ENCODE data around the gene STK38. TPM values are rescaled to one million over a fixed set of nuclear protein-coding genes. Genes with fewer than 3 reads are reported as not detected.

The STK38 gene
- total RNA-seq, 2 experiments from 2014 or later: 22.9 to 23.4 TPM

DNA sequence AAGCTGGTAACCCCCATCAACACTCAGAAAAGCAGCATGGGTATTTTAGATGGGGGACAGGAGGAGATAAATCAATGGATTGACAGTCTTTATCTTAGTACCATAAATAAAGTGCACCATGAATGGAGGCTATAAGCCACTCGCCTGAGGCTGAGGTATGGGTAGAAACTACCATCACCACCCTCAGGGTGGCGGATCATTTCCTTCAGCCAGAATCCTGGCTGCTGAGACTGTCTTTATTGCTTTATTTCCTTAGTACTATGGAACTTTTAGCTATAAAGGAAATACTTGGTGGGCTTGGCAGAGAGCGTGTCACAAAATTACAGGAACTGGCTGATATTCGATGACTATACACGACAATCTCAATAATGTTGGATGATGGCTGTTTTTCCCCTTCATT, 52.2 kb downstream of the STK38 start:
- Mint-ChIP-seq H3K36me3 (ENCODE audit: low read depth) (peaks cover 66% of the 10 kb centered on the region), H3K9me3 (no peaks in the 10 kb centered on the region), H3K4me3 (no peak overlapping the region), H3K27ac (peak overlapping the region; percentile 57), H3K27me3 (no peaks in the 10 kb centered on the region), H3K4me1 (ENCODE audit: low read depth) (peaks cover 19% of the 10 kb centered on the region)
- TF ChIP-seq, protein P1, sequence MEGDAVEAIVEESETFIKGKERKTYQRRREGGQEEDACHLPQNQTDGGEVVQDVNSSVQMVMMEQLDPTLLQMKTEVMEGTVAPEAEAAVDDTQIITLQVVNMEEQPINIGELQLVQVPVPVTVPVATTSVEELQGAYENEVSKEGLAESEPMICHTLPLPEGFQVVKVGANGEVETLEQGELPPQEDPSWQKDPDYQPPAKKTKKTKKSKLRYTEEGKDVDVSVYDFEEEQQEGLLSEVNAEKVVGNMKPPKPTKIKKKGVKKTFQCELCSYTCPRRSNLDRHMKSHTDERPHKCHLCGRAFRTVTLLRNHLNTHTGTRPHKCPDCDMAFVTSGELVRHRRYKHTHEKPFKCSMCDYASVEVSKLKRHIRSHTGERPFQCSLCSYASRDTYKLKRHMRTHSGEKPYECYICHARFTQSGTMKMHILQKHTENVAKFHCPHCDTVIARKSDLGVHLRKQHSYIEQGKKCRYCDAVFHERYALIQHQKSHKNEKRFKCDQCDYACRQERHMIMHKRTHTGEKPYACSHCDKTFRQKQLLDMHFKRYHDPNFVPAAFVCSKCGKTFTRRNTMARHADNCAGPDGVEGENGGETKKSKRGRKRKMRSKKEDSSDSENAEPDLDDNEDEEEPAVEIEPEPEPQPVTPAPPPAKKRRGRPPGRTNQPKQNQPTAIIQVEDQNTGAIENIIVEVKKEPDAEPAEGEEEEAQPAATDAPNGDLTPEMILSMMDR (IDR thresholded peaks at IDR 0.05): no peak
- intact Hi-C loops (cut with micrococcal nuclease): no loop called here
- ATAC-seq (no peak), DNase-seq (no peak)
- ChIA-PET CTCF (interaction anchor here (1.2 to 1.5 kb wide), 2 partner anchors 12 to 21 kb away, joined by 3 to 4 read pairs; no protein-coding TSS in a partner anchor), POLR2A (no interaction called here)

DNA sequence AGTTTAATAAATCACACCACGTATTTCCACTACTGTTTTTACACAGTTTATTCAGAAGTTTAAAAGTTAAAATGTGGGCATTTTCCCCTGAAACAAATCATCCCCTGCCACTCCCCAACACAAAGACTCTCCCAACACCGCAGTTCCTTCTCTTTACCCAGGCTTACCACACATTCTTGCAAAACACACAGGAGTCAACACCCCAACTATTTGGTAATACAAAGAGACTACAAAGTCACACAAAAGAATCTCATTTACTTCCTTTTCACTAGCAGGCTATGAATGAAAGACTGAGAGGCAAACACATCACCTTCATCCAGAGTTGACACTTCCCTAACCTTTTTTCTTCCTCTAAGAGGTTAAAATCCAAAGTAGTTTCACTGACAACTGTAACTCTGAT, 53.4 kb downstream of the STK38 start:
- intact Hi-C loops (cut with micrococcal nuclease): no loop called here
- Mint-ChIP-seq H3K27me3 (no peaks in the 10 kb centered on the region), H3K27ac (peak overlapping the region; percentile 60), H3K4me1 (ENCODE audit: low read depth) (peaks cover 19% of the 10 kb centered on the region), H3K4me3 (no peak overlapping the region), H3K36me3 (ENCODE audit: low read depth) (peaks cover 62% of the 10 kb centered on the region), H3K9me3 (no peaks in the 10 kb centered on the region)
- ATAC-seq (no peak), DNase-seq (no peak)
- POLR2A ChIA-PET: no interaction called here
- CTCF ChIA-PET: interaction anchor here (1.2 kb wide), 1 partner anchor 121 kb away, joined by 4 read pairs; no protein-coding TSS in a partner anchor
- TF ChIP-seq, protein P1 (IDR thresholded peaks at IDR 0.05): no peak

DNA sequence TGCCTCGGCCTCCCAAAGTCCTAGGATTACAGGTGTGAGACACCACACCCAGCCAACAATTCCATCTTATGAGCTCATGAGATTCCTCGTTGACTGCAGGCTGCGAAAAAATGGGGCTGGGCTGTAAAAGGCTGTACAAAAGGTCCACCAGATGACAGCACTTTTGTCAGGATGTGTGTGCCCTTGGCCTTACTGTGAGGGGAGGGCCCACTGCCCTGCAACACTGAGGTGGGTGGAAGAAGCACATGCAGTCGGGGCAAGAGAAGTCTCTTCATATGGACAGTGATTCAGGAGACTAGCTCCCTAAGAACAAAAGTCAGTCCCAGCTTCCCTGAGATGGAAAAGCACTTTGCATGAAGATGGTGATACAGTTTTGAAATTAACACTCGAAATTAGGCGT, 54.0 kb downstream of the STK38 start:
- Mint-ChIP-seq H3K27ac (no peak overlapping the region), H3K9me3 (no peaks in the 10 kb centered on the region), H3K4me1 (ENCODE audit: low read depth) (peaks cover 19% of the 10 kb centered on the region), H3K36me3 (ENCODE audit: low read depth) (peaks cover 65% of the 10 kb centered on the region), H3K27me3 (no peaks in the 10 kb centered on the region), H3K4me3 (no peak overlapping the region)
- POLR2A ChIA-PET: no interaction called here
- intact Hi-C loops (cut with micrococcal nuclease): no loop called here
- TF ChIP-seq, protein P1 (IDR thresholded peaks at IDR 0.05): no peak
- no peak for DNase-seq
- CTCF ChIA-PET: interaction anchor here (1.1 to 1.2 kb wide), 2 partner anchors 10 to 121 kb away, joined by 3 to 4 read pairs; no protein-coding TSS in a partner anchor
- ATAC-seq: no peak

DNA sequence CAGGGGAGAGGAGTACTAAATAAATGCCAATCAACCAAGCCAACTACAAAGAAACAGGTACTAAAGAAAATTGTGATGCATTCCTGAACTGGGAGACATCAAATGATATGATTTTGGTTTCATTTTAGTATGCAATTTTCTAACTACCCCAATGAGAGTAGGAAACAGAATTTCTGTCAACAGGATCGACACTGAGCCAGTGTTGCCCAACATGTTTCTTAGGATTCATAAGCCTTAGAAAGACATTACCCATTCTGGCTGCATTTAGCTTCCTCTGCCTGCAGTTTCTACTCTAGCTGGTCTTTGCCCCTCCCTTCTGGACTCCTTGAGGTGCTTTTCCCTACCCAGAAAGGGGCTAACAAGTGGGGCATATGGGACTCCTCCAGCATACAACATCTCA, 54.7 kb downstream of the STK38 start:
- Mint-ChIP-seq H3K27me3 (no peaks in the 10 kb centered on the region), H3K9me3 (no peaks in the 10 kb centered on the region), H3K36me3 (ENCODE audit: low read depth) (peaks cover 72% of the 10 kb centered on the region), H3K4me1 (ENCODE audit: low read depth) (peaks cover 19% of the 10 kb centered on the region), H3K4me3 (no peak overlapping the region), H3K27ac (peak overlapping the region; percentile 61)
- TF ChIP-seq, protein P1 (IDR thresholded peaks at IDR 0.05): no peak
- no peak for DNase-seq
- CTCF ChIA-PET: interaction anchor here (1.1 to 1.2 kb wide), 2 partner anchors 10 to 122 kb away, joined by 3 to 4 read pairs; no protein-coding TSS in a partner anchor
- ATAC-seq: no peak
- intact Hi-C loops (cut with micrococcal nuclease): no loop called here
- POLR2A ChIA-PET: no interaction called here

DNA sequence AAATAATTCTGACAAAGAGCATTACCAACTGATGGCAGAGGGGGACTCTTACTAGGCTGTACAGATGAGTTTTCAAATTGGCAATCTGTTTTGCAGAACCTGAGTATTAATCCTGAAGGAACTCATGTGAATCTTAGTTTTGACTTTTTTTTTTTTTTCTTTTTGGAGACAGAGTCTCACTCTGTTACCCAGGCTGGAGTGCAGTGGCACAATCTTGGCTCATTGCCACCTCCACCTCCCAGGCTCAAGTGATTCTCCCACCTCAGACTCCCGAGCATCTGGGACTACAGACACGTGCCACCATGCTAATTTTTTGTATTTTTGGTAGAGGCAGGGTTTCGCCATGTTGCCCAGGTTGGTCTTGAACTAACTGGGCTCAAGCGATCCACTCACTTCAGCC, 55.2 kb downstream of the STK38 start:
- POLR2A ChIA-PET: no interaction called here
- Mint-ChIP-seq H3K27me3 (no peaks in the 10 kb centered on the region), H3K27ac (peak overlapping the region; percentile 61), H3K4me3 (no peak overlapping the region), H3K4me1 (ENCODE audit: low read depth) (peaks cover 19% of the 10 kb centered on the region), H3K9me3 (no peaks in the 10 kb centered on the region), H3K36me3 (ENCODE audit: low read depth) (peaks cover 72% of the 10 kb centered on the region)
- CTCF ChIA-PET: interaction anchor here (1.1 kb wide), 1 partner anchor 11 kb away, joined by 3 read pairs; no protein-coding TSS in a partner anchor
- no peak for DNase-seq
- intact Hi-C loops (cut with micrococcal nuclease): no loop called here
- ATAC-seq: no peak
- TF ChIP-seq, protein P1 (IDR thresholded peaks at IDR 0.05): no peak
